ENCODE measurements around the gene CAMTA1.

- TF ChIP-seq ZBTB33 (IDR thresholded peaks at IDR 0.05) = no peak
- no peak for TF ChIP-seq JUND (IDR thresholded peaks at IDR 0.05)
- TF ChIP-seq TAF1 (conservative IDR thresholded peaks at IDR 0.05) = no peak
- no peak for TF ChIP-seq CTCF (IDR thresholded peaks at IDR 0.05; ENCODE audit: low read depth, low read length, missing input control)
- TF ChIP-seq YY1 (IDR thresholded peaks at IDR 0.05) = no peak
- no peak for TF ChIP-seq RAD21 (IDR thresholded peaks at IDR 0.05)
- TF ChIP-seq REST (IDR thresholded peaks at IDR 0.05) = no peak
- no peak for TF ChIP-seq GABPA (IDR thresholded peaks at IDR 0.05 in 1 of 2, conservative IDR thresholded peaks at IDR 0.05 in 1 of 2)
- no peak for TF ChIP-seq SP1 (IDR thresholded peaks at IDR 0.05)
- no peak for TF ChIP-seq EGR1 (IDR thresholded peaks at IDR 0.05; ENCODE audit: low read depth in 2 of 2)
- TF ChIP-seq ATF3 (IDR thresholded peaks at IDR 0.05) = no peak
- TF ChIP-seq NR2F2 (IDR thresholded peaks at IDR 0.05) = no peak
- no peak for TF ChIP-seq MAX (IDR thresholded peaks at IDR 0.05)
- no peak for TF ChIP-seq HNF4A (conservative IDR thresholded peaks at IDR 0.05)
Observed at GRCh38 chr1:7060745-7061144, 275.5 kb downstream of the CAMTA1 start.

Data from liver (tissue), 3 donors.